Thoracic aorta (tissue), 2 donors: Measurements from ENCODE around the gene ZNF215. TPM values are rescaled to one million over a fixed set of nuclear protein-coding genes. Genes with fewer than 3 reads are reported as not detected.
"Not testable (repeated sequence)": the region's sequence is repeated elsewhere in the genome, so short reads cannot be mapped to it uniquely, and the experiment has no call there.

ENCODE experiments used
- ATAC-seq: fragments of 150-250 bp; one replicate; pipeline ENCODE4 v1.8.0; 2017; ENCODE audit warnings: low read depth; ENCODE audit not compliant: insufficient number of reproducible peaks, low FRiP score
- DNase-seq: peaks from one replicate; pipeline ENCODE4 v3.0.0-alpha.2; 2020; ENCODE audit warnings: low spot score
- H3K27ac ChIP-seq, 2 donors: fragments of 200-600 bp; sonication (generic); 1 replicate in 1 of 2; 2 replicates in 1 of 2; pipeline ENCODE4 v1.5.1; 2016; ENCODE audit warnings: mild to moderate bottlenecking in 2 of 2, moderate library complexity in 2 of 2
- H3K27me3 ChIP-seq: fragments of 200-600 bp; sonication (generic); replicated peaks from 2 replicates; pipeline ENCODE4 v1.6.0; 2016; ENCODE audit warnings: mild to moderate bottlenecking; ENCODE audit not compliant: insufficient read depth
- H3K36me3 ChIP-seq: fragments of 200-600 bp; sonication (generic); one replicate; pipeline ENCODE4 v1.5.1; 2016
- H3K4me1 ChIP-seq, 2 donors: fragments of 200-600 bp; sonication (generic); 1 replicate in 1 of 2; 2 replicates in 1 of 2; pipeline versions ENCODE4 v1.5.1 to v1.6.0; 2016; ENCODE audit warnings: low read depth in 2 of 2, mild to moderate bottlenecking in 1 of 2; ENCODE audit not compliant: control insufficient read depth in 1 of 2
- H3K4me3 ChIP-seq: fragments of 200-600 bp; sonication (generic); 2 replicates; pipeline ENCODE4 v1.5.1; 2016; ENCODE audit warnings: mild to moderate bottlenecking
- H3K9me3 ChIP-seq: fragments of 200-600 bp; sonication (generic); 2 replicates; pipeline ENCODE4 v1.5.1; 2016
- CTCF ChIP-seq: fragments of 200-600 bp; sonication (generic); IDR thresholded peaks from one replicate; pipeline ENCODE4 v1.5.1; 2019; ENCODE audit warnings: antibody characterized with exemption
- total RNA-seq, 2 donors: library from RNA; depleted of rRNA; stranded (reverse); fragments of >200 nt; gene quantifications; one replicate each; pipeline versions ENCODE4 v1.1.0 to v1.2.3, GENCODE V29; 2016

ZNF215 gene
- total RNA-seq, 2 donors from 2014 or later, result 1.5 to 1.8 TPM

- Histone ChIP-seq H3K36me3 (no peaks in the 10 kb centered on the region), H3K4me1 (no peaks in the 10 kb centered on the region), H3K27me3 (no peaks in the 10 kb centered on the region), H3K4me3 (no peak overlapping the region), H3K27ac (no peak overlapping the region), H3K9me3 (no peaks in the 10 kb centered on the region)
- DNase-seq (no peak), ATAC-seq (no peak)
- no peak for TF ChIP-seq CTCF
Observed at GRCh38 chr11:6968816-6969215, 42.6 kb downstream of the ZNF215 start.

DNA sequence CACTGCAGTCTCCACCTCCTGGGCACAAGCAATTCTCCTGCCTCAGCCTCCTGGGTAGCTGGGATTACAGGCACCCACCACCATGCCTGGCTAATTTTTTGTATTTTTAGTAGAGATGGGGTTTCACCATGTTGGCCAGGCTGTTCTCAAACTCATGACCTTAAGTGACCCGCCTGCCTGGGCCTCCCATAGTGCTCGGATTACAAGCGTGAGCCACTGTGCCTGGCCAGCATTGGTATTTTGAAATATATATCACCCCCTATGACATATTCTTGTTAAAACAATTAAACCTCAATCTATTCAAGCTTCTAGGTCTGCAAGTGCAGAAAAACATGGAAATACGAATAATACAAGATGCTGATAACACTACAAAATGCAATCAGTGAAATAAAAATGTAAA is 43.6 kb downstream of the ZNF215 start:
- DNase-seq, H3K36me3 ChIP-seq, H3K27ac ChIP-seq, ATAC-seq, H3K27me3 ChIP-seq, H3K4me1 ChIP-seq, H3K9me3 ChIP-seq, H3K4me3 ChIP-seq: not testable (repeated sequence)

GRCh38 chr11:6979365-6979764 is 53.1 kb downstream of the ZNF215 start:
- no peak overlapping the region for H3K27ac ChIP-seq
- H3K9me3 ChIP-seq, result no peaks in the 10 kb centered on the region
- H3K36me3 ChIP-seq, result no peaks in the 10 kb centered on the region
- no peaks in the 10 kb centered on the region for H3K4me1 ChIP-seq
- H3K27me3 ChIP-seq, result no peaks in the 10 kb centered on the region
- H3K4me3 ChIP-seq, result no peak overlapping the region
- TF ChIP-seq CTCF, result no peak
- no peak for DNase-seq
- ATAC-seq, result no peak

DNA sequence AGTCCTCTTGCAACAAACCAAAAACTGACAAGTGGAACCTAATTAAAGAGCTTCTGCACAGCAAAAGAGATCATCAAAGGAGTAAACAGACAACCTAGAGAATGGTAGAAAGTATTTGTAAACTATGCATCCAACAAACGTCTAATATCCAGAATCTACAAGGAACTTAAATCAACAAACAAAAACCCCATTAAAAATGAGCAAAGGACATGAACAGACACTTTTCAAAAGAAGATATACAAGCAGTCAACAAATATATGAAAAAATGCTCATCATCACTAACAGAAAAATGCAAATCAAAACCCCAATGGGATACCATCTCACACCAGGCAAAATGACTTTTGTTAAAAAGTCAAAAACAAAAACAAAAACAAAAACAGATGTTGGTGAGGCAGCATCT is 60.3 kb downstream of the ZNF215 start:
- Histone ChIP-seq H3K36me3 (no peaks in the 10 kb centered on the region), H3K4me3 (no peak overlapping the region), H3K9me3 (no peaks in the 10 kb centered on the region), H3K27me3 (no peaks in the 10 kb centered on the region), H3K4me1 (peaks cover 0 to 3% of the 10 kb centered on the region in 2 donors), H3K27ac (no peak overlapping the region)
- no peak for DNase-seq
- TF ChIP-seq CTCF, result no peak
- no peak for ATAC-seq

GRCh38 chr11:6988506-6988905 is 62.3 kb downstream of the ZNF215 start:
- no peak for TF ChIP-seq CTCF
- no peaks in the 10 kb centered on the region for H3K9me3 ChIP-seq
- no peak for DNase-seq
- H3K4me3 ChIP-seq, result no peak overlapping the region
- H3K27me3 ChIP-seq, result no peaks in the 10 kb centered on the region
- no peak overlapping the region for H3K27ac ChIP-seq
- no peaks in the 10 kb centered on the region for H3K36me3 ChIP-seq
- ATAC-seq, result no peak
- peaks cover 5 to 20% of the 10 kb centered on the region in 2 donors for H3K4me1 ChIP-seq

GRCh38 chr11:6991227-6991626 is 65.0 kb downstream of the ZNF215 start:
- ATAC-seq, result no peak
- no peak for TF ChIP-seq CTCF
- Histone ChIP-seq H3K4me3 (no peak overlapping the region), H3K27ac (no peak overlapping the region), H3K9me3 (no peaks in the 10 kb centered on the region), H3K4me1 (peaks cover 5 to 20% of the 10 kb centered on the region in 2 donors), H3K36me3 (no peaks in the 10 kb centered on the region), H3K27me3 (no peaks in the 10 kb centered on the region)
- no peak for DNase-seq
